ENCODE measurements around the gene SCN3A.

SCN3A gene

GRCh38 chr2:165203689-165204559 lies at the start of gene SCN3A:
Gene SCN3A, minus strand, starts transcription at chr2:165204050. Its CDS starts 27,656 bp downstream, at chr2:165176394.
- DNase-seq (ENCODE audit: low read depth) = peak; percentile 26

GRCh38 chr2:165253178-165253577 lies 49.3 kb upstream of the SCN3A start:
- DNase-seq (ENCODE audit: low read depth) = no peak

GRCh38 chr2:165251366-165251765 lies 47.5 kb upstream of the SCN3A start:
- no peak for DNase-seq (ENCODE audit: low read depth)

- DNase-seq (ENCODE audit: low read depth) = no peak
Measured at GRCh38 chr2:165248238-165248637, 44.4 kb upstream of the SCN3A start.

- DNase-seq (ENCODE audit: low read depth) = no peak
Measured at GRCh38 chr2:165245081-165245793, 41.4 kb upstream of the SCN3A start.

- no peak for DNase-seq (ENCODE audit: low read depth)
Measured at GRCh38 chr2:165240916-165241315, 37.1 kb upstream of the SCN3A start.

GRCh38 chr2:165239856-165240515 lies 36.1 kb upstream of the SCN3A start:
- no peak for DNase-seq (ENCODE audit: low read depth)

- DNase-seq (ENCODE audit: low read depth) = peak; percentile 23
Measured at GRCh38 chr2:165239230-165239629, 35.4 kb upstream of the SCN3A start, which contains the start of gene SCN2A. Gene SCN2A, plus strand, starts transcription at chr2:165239414. Its CDS starts 56,410 bp downstream, at chr2:165295824.

- DNase-seq (ENCODE audit: low read depth) = peak; percentile 14
Measured at GRCh38 chr2:165238295-165238694, 34.4 kb upstream of the SCN3A start.

- DNase-seq (ENCODE audit: low read depth) = no peak
Measured at GRCh38 chr2:165237056-165237455, 33.2 kb upstream of the SCN3A start.

GRCh38 chr2:165227571-165227970 lies 23.7 kb upstream of the SCN3A start:
- DNase-seq (ENCODE audit: low read depth) = no peak

GRCh38 chr2:165224941-165225340 lies 21.1 kb upstream of the SCN3A start:
- no peak for DNase-seq (ENCODE audit: low read depth)

GRCh38 chr2:165219481-165219880 lies 15.6 kb upstream of the SCN3A start:
- no peak for DNase-seq (ENCODE audit: low read depth)

GRCh38 chr2:165214093-165214492 lies 10.2 kb upstream of the SCN3A start:
- DNase-seq (ENCODE audit: low read depth) = no peak

- DNase-seq (ENCODE audit: low read depth) = no peak
Measured at GRCh38 chr2:165208094-165208493, 4.2 kb upstream of the SCN3A start.

- no peak for DNase-seq (ENCODE audit: low read depth)
Measured at GRCh38 chr2:165205865-165206264, 2.0 kb upstream of the SCN3A start.

- no peak for DNase-seq (ENCODE audit: low read depth)
Measured at GRCh38 chr2:165202239-165202638, 1.6 kb downstream of the SCN3A start.

- no peak for DNase-seq (ENCODE audit: low read depth)
Measured at GRCh38 chr2:165198181-165198580, 5.7 kb downstream of the SCN3A start.

GRCh38 chr2:165197346-165197745 lies 6.5 kb downstream of the SCN3A start:
- no peak for DNase-seq (ENCODE audit: low read depth)

GRCh38 chr2:165196411-165196810 lies 7.4 kb downstream of the SCN3A start:
- no peak for DNase-seq (ENCODE audit: low read depth)

GRCh38 chr2:165193178-165193777 lies 10.6 kb downstream of the SCN3A start:
- no peak for DNase-seq (ENCODE audit: low read depth)

GRCh38 chr2:165192729-165193128 lies 11.1 kb downstream of the SCN3A start:
- no peak for DNase-seq (ENCODE audit: low read depth)

Data from stromal cell of bone marrow (primary cell).